Left lobe of liver (tissue), 2 donors: ENCODE data around the gene IPPK. TPM values are rescaled to one million over a fixed set of nuclear protein-coding genes. Genes with fewer than 3 reads are reported as not detected.

Experiments used
- ATAC-seq: fragments of 200-7000 bp; cut with Tn5 transposase; one replicate; pipeline ENCODE4 v1.9.1; 2020; ENCODE audit warnings: mild to moderate bottlenecking, moderate library complexity
- DNase-seq: peaks from one replicate; pipeline ENCODE4 v3.0.0-alpha.2; 2020; ENCODE audit warnings: low spot score
- total RNA-seq: library from RNA; stranded (reverse); gene quantifications from one replicate; pipeline ENCODE4 v1.2.1, GENCODE V29; 2021
- donor health status: DM: no; HTN: no; CAD: no; lungs with moderate emphysema.
- donor health status: DM: no; HTN: yes; CAD: no.

The IPPK gene
- total RNA-seq, 1 donor from 2014 or later, result 1.8 TPM

DNA sequence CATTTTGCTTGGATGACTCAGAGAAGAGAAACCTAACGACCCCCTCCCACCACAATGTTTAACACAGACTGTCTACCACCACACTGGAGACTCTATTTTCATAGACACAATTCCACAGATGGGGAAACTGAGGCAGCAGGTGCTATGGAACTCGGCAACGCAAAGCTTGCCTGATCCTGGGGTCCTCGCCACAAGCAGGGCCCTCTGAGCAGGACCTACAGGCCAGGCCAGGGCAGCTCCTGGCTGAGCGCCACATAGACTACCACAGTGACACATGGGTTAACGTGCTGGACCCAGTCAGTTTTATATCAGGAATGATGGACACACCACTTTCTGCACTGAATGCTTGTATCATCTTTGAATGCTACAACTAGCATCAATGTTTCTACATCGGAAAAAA is 11.8 kb downstream of the IPPK start:
- no peak for ATAC-seq

DNA sequence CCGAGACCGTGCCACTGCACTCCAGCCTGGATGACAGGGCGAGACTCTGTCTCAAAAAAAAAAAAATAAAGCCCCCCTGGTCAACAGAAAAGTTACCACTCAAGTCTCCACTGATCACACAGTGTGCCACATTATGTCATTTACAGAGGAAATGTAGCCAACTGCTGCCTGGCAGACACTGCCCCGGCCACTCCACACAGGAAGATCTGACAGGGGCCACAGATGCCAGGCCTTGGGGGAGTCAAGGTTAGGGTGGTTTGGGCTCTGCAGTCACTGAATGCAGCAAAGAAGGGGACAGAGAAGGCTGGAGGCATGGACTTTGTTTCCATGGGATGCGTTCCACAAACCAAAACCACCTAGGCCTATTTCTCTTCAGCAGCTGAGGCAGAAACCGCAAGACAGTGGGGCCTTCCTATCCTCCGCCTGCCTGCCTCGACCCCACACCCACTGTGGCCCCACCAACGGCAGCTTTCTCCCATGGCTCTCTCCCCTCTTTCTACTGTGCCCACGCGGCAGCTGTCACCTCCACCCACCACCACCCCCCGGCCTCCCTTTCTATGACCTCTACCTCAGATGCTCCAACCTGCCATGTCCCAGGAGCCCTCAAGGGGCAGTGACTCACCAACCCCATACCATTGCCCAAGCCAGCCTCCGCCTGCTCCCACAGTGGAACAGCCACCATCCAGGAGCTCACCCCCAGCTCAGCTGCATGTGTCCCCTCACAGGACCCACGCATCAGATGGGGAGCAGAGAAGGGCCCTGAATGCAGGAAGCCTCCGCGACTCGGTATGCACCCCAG is 12.4 kb downstream of the IPPK start:
- ATAC-seq (no peak), DNase-seq (no peak)

More for the DNA sequence above, 11.8 kb downstream of the IPPK start:
- no peak for DNase-seq

DNA sequence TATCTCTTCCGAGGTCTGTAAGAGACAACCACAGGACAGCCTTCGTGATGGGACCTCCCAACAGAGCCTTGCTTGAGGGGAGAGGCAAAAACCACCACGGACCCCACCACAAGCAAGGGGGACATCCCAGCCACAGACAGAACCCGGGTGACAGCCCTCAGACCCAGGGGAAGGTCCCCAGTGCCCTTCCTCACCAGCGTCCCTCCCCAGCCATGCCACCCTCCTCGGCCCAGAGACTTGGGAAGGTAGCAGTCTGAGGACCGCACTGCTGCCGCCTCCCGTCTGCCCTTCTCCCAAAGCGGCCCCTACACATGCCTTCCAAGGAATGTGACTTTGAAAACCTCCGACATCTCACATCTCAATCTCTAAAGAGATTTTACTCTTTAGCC is 13.4 kb downstream of the IPPK start:
- DNase-seq (no peak), ATAC-seq (peak; percentile 6)

DNA sequence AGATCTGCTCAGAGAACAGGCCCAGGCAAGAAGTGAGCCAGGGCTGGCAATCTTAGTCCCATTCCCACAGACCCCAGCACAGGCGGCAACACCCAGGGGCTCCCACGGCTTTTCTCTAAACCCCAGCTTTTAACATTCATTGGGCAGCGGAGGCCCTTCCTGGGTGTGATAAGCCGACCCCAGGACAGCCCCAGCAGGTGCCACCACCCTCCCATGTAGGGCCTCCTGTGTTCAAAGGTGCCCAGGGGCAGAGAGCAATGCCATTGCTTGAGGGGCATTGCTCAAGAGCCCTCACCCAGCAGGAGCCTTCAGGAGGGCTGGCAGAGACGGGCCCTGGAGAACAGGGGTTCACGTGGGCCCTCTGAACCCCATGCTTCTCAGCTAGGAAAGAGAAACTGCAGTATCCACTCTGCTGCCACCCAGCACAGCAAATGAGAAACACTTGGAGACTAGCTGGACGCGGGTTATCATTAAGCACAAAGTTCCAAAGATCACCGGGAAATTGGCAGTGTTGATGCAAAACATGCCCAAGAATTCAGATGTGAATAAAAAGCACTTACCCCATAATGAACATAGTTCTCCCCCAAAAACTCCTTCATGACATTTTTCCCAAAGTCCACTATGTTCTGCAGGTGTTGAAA is 13.9 kb downstream of the IPPK start:
- ATAC-seq (peak; percentile 88), DNase-seq (peak; percentile 64)

DNA sequence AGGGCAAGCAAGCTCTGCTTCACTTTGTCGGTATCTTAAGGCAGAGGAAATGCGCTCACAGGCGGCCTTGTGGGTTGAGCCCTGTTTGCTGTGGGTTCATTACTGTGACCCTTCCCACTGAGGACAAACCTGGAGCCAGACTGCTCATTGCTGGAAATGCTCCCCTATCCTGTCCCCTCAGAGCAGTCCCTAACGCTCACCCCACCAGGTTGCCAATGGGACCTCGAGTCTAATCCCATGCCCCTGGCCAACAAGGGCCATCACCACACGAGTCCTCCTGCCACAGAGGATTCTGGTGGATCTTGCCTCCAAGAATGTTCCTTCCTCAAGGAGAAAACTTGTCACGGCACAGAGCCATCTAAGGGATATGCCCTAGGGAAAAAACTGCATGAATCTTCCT is 14.6 kb downstream of the IPPK start:
- ATAC-seq (no peak), DNase-seq (no peak)

DNA sequence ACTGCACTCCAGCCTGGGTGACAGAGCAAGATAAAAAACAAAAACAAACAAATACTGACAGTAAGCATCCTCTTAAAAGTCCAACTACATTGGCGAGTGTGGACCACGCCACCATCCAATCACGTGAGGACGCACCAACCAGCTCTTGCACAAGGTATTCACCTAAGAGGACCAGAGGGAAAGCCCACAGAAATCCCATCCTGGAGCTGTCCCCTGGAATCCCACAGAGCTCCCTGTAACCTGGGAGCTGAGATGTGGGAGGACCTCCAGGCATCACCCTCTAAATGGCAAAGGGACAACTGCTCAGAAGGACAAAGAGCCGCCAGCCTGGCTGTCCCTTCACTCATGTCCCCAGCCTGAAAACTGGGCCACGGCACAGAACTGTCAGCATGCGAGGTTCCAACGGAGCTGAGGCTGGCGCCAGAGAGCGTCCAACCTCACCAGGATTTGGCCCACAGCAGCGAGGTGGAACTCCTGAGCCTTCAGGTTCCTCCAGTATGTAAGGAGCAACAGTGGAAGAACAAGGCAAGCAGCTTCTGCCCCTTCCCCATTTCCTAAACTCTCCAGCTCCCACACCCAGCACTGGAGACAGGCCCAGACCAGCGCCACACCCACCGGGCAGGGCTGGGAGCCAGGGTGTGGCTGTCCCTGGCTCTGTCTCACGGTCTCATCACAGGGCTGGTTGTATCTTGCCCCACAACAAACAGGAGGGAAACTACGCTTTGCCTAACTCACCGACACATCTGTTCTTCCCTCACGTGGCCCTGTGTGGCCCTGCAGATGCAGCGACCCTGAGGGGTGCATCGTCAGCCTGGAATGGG is 15.2 kb downstream of the IPPK start:
- DNase-seq (no peak), ATAC-seq (peak; percentile 57)

DNA sequence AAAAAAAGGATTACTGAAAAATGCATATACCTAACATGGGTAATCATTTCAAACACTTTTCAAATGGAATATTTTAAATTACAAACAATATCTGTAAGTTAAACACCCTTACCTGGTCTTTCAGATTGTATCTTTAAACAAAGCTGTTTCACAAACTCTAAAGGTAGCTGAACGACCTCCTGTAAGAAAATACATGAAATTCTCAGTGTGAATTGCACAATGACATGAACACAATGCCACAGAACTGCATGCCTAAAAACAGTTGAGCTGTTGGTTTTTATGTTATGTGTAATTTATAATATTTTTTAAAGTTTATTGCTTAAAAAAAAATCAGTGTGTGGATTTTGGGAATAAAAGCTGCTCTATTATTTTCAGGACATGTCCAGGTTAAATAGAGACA is 17.5 kb downstream of the IPPK start:
- ATAC-seq (no peak), DNase-seq (no peak)

DNA sequence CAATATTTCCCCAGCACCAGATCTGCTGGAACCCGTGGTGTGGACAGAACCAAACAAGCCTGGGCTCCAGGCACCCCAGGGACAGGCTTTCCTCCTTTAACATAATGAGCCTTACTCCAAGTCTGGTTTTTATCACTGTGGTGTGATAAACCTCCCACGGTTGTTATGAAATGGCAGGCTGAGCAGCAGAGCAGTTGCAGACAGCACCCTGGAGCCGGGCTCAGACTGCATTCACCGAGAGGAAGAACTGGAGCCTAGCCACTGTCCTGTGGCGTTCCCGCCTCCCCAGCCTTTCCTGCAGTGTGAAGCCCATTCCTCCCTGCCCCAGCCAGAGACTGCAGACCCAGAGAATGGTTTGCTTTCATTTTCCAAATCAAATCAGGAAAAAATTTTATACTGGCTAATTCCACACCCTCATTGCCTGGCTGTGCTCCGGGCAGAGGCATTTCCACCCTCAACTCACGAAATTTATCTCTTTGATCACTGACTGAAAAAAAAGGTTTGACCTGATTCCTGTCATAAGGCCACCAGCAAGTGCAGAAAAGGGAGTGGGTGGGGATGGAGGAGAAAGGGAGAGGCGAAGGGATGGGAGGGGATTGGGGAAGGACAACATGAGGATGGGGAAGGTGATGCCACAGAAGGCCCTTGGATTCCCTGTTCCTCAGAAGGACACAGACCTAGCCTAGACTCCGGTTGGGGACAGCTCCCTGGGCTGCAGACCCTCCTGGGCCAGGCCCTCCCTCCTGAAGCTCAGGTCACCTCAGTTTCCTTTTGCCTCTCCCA is 18.9 kb downstream of the IPPK start:
- DNase-seq (peak; percentile 40), ATAC-seq (peak; percentile 42)

DNA sequence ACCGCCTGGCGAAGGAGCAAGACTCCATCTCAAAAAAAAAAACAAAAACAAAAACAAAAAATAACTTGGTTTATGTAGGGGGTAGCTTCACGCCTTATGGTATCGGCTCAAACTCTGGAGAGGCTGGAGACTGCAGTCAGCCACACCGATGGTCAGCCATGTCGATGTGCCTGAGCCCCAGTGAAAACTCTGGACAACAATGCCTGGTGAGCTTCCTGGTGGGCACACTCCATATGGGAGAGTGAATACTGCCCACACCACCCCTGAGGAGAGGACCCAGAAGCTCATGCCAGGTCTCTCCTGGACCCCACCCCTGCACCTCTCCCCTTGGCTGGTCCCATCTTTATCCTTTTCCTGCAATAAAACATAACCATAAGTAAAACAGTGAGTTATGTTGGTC is 19.6 kb downstream of the IPPK start:
- DNase-seq (peak; percentile 24), ATAC-seq (no peak)

DNA sequence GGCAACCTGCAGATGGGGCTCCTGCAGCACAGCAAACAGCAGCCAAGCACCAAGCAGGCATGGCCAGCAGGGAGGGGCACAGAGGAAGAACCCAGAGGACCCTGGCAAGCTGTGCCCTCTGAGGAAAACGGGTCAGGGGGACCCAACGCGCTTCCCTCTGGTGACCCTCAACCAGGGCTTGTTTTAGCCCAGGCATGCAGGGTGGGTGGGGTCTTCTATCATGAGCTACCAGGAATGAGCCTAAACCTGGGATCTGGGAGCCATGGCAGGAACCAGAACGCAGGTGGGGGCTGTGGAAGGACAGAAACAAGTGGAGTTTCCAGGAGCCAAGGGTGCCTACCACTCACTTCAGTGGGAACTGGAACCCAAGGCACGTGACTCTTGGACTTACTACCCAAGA is 20.9 kb downstream of the IPPK start:
- DNase-seq, result peak; percentile 34
- no peak for ATAC-seq

DNA sequence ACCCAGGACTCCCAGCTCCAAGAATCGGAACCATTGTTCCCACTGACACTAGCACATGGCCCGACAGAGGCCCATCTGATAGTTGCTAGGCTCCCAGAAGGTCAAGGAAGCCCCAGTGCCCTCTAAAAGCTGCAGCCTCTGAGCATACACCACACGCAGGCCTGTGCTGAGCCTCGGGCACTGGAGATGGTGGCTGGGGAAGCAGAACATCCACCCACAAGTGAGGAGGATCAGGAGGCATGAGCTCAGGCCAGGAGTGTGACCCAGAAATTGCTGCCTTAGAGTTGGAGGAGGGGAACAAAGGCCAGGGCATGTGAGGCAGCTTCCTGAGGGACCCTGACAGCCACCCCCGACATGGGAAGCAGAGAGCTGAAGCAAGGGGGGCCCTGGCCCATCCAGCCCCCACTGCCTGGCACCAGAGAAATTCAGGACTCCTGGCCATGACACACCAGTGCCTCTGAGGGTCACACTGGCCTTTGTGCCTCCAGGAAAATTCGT is 21.4 kb downstream of the IPPK start:
- ATAC-seq (no peak), DNase-seq (no peak)

DNA sequence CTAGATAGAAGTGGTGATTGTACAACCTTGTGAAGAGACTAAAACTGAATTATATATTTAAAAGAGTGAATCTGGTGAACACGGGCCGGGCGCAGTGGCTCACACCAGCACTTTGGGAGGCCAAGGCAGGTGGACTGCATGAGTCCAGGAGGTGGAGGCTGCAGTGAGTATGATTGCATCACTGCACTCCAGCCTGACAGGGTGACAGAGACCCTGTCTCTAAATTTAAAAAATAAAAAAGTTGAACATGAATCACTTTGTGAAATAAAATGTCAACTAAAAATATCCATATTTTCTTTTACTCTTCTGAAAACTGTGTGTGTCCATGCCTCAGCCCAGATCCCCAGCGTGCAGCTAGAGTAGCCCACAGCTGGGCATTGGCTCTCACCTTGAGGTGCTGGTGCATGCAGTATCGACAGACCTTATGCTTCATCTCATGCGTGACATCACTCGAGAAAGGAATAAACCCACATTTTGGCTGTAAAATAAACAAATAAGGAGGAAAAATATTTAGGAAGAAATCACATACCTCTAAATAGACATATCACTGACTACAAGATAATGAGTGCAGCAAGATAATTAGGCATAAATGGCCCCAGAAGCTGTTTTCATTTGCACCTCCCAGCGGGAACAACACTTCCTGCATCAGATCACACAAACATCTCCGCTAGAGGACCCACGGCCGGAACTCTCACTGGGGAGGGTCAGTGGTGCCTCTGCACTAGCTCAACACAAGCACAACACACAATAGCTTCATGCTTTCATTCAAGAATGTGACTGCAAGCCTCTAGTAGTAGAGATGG is 22.1 kb downstream of the IPPK start:
- ATAC-seq (no peak), DNase-seq (peak; percentile 33)

DNA sequence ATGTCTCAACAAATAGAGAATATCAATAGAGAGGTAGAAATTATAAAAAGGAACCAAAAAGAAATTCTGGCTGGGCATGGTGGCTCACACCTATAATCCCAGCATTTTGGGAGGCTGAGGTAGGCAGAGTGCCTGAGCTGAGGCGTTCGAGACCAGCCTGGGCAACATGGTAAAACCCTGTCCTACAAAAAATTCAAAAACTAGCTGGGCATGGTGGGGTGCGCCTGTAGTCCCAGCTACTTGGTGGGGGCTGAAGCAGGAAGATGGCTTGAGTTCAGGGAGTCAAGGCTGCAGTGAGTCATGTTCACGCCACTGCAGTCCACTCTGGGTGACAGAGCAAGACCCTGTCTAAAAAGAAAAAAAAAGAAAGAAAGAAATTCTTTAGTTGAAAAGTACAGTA is 24.9 kb downstream of the IPPK start:
- no peak for ATAC-seq
- DNase-seq, result no peak

DNA sequence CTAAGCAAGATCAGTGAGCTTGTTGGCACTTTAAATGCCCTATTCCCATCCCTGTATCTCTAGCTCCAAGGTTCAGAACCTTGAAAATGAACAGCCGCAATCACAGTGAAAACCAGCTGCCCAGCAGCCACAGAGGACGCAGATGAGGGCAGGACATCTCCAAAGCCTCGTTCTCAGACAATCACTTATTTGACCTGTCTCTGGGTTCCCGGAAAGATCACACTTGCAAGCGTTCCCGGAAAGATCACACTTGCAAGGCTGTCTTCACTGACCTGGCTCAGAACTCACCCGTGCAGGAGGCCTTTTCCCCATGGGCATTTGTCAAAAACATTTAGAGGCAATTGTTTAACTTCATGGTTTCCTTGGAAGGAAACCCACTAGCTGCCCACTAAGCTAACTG is 25.7 kb downstream of the IPPK start:
- DNase-seq (no peak), ATAC-seq (no peak)

DNA sequence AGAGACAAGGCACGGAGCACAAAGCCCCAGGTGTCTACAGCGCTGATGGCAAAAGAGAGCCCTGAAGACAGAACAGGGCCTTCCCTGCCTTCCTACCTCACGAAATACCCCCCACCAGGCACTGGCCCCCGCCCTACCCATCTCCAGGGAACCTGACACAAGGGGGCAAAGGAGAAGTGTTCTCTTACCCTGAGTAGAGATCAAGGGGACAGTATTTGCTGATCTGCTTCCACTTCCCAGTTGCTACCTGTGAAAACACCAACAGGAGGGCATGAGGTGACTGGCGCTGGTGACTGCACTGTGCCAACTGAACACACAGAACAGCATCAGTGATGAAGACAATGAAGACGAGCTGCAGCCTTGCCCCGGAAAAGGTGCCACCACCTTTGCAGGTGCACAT is 27.4 kb downstream of the IPPK start:
- DNase-seq, result no peak
- no peak for ATAC-seq

DNA sequence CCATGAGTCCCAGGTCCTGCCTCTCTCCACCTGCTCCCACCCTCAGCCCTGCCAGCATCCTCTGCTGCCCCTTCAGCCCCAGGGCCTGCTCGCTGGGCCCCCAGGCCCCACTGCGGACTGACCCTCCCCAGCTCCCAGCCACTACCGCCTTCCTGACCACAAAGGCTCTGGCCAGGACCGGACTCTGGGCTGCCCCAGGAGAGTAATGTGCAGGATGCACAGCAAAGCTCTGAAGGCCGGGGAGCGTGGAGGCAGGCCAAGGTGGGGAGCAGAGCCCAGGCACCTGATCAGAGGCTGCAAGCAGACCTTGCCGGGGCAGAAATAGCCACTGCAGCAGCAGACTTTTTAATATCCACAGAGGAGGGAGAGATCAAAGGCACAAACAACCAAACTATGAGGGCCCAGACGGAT is 27.9 kb downstream of the IPPK start:
- no peak for DNase-seq

DNA sequence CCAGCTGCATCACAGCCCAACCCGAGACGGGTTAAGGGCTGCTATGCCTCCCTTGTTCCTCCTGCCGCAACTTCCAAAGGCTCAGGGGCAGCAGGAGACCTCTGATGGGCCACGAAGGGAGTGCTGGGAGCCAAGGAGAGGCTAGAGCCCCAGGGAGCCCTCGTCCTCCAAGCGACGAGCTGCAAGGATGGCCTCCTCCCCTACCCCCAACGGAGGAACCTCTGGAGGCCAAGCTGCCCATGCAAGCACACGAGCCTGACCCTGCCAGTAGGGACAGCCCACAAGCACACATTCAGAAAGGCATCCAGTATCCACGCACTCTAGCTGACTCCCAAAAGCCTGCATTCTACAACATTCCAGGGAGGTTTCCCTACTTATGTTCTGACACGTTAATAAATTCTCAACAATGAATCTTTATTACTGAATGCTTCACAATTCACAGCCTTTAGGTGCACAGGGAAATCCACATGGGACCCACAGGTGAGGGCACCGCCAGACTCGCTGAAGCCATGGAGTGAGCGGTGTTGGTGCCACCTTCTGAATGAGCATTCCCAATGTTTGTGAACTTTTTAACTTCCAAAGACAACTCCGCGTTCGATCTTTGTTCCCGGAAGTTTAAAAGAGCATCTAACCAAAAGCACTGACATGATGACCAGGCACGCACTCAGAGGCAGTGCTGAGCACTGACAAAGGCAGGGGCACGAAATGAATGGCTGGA is 28.7 kb downstream of the IPPK start:
- ATAC-seq (no peak), DNase-seq (no peak)

More for the DNA sequence above, 27.9 kb downstream of the IPPK start:
- ATAC-seq, result no peak

DNA sequence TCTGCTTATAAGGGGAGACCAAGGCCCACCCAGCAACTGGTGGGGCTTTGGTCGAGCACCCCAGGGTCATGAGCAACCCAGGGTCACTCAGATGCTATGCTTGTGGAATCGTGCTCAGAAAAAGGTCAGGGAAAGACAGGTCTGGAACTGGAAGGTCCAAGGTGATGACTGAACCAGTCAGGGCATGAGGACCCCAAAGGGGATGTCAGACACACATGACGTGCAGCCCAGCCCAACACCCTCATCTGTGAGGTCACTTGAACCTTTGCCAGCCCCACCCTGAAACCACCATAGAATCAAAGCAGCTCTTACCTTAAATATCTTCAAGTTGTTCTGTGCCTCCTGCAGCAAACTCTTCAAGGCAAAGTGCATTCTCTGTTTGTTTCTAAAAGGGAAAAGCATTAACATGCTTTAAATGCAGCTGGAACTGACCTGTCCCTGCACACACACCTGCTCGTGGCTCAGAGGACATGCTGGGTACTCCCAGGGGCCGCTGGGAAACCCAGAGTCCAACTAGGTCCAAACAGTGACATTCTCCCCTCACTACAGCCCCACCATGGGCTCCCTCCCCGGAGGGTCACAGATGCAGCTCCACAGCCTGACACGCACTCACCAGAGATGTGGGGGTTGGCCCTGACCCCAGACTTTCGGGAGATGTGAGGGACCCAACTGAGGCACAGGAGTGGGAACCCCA is 29.4 kb downstream of the IPPK start:
- ATAC-seq, result no peak

DNA sequence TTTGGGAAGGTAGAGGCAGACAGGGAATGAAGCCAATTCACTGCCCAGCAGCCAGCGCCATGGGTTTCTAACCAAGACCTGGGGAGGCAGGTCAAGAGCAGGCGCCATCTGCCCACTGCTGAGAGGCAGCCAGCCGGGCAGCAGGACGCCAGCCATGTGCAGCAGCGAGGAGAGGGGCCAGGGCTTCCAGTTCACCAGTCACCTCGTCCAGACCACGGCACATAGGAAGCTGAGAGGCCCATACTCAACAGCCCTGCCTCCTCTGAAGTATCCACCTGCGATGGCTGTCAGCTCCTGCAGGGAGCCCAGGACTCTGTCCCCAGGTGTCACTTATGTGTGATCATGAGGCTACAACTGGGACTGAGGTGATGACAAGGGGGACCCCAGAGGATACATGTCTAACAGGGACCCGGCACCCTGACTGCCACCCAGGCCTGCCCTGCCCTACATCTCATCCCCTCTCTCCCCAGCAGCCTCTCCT is 30.1 kb downstream of the IPPK start:
- ATAC-seq, result no peak
- DNase-seq, result no peak

More for the DNA sequence above, 29.4 kb downstream of the IPPK start:
- no peak for DNase-seq
